GOT3 (cell line): Measurements from ENCODE around the gene AMMECR1.
"Not testable (repeated sequence)": the region's sequence is repeated elsewhere in the genome, so short reads cannot be mapped to it uniquely, and the experiment has no call there.

ENCODE experiments used
- DNase-seq: peaks from one replicate; lab custom pipeline; 2025; ENCODE audit warnings: mixed read lengths; lab: John Stamatoyannopoulos, UW

AMMECR1 gene

DNA sequence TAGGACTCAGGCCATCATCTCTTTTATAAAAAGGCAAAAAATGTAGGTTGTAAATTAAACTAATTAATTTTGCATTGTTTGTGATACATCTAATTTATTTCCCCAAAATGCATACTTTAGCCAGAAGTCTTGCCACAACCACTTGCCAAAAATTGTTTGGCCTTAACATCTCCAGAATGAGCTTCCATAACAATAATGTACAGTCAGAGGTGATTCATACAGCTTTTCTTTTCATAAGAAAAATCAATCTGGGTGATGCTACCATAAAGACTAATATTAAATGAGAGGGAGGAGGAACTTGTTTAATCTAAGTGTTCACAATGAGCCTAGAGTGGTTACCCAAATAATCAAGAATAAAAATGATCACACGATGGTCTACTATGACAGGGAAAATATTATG, 59.3 kb downstream of the AMMECR1 start:
- no peak for DNase-seq

GRCh38 chrX:110257889-110258288, 60.0 kb downstream of the AMMECR1 start:
- DNase-seq, result no peak

DNA sequence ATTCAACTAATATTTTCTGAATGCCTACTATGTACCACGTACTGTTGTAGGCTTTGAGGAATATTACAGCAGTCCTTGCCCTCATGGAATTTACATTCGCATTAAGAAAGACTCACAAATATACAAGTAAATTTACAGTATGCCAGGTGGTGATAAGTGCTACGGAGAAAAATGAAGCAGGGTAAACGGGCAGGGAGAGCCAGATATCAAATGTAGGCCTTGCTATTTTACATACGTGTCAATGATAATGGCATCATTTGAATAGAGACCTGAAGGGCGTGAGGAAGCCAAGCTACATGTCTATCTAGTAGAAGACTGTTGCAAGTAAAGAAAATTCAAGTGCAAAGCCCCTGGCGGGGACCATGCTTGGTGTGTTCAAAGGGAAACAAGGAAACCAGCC, 65.2 kb downstream of the AMMECR1 start:
- DNase-seq, result no peak

DNA sequence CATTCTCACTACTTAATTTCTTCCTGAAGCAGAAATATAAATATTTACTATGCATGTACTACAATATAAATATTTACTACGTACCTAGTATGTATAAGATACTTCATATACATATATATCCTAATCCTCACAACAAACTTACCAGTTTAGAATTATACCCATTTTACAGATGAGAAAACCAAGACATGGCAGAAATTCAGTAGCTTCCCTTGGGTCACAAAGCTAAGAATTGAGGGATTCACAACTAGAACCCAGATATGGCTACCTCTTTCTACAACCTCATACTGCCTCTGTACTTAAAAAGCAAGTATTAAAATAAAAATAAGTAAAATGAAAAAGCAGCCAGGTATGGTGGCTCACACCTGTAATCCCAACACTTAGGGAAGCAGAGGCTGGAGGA, 65.9 kb downstream of the AMMECR1 start:
- no peak for DNase-seq

GRCh38 chrX:110251526-110251925, 66.4 kb downstream of the AMMECR1 start:
- DNase-seq, result no peak

DNA sequence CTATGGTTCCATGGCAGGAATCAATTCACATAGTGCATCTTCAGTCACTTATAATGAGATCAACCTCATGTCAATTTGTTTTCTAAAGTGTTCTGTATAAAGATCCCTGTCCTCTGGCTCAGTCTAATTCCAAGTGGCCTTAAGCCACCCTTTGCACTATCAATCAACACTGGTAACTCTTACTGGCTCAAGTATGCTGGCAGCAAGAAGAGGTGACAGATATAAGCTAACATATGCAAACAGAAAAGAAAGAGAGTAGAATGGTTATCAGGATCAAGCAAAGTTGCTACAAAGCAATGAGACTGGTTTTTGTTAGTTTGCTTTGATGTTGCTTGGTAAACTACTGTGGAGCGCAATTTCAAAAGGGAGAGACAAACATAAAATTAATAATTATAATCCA, 67.0 kb downstream of the AMMECR1 start:
- no peak for DNase-seq

DNA sequence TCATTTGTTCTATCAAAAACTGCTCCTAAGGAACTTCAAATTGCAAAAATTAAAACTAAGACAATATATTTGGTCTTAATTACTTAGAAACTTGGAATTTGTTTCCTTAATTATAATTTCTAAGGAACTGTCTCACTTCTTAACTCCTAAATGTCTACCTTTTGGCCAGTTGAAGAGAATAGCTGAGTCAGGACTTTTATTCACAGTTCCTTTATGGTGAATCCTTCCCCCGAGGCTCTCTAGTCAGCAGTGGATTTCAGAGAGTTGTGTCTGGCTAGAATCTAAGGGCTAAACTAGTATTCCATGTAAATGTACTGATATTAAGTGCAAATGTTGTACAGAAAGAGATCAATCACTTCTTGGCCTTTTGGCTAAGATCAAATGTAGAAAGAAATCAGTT, 69.3 kb downstream of the AMMECR1 start:
- no peak for DNase-seq

GRCh38 chrX:110245011-110245410, 72.9 kb downstream of the AMMECR1 start:
- DNase-seq, result no peak

DNA sequence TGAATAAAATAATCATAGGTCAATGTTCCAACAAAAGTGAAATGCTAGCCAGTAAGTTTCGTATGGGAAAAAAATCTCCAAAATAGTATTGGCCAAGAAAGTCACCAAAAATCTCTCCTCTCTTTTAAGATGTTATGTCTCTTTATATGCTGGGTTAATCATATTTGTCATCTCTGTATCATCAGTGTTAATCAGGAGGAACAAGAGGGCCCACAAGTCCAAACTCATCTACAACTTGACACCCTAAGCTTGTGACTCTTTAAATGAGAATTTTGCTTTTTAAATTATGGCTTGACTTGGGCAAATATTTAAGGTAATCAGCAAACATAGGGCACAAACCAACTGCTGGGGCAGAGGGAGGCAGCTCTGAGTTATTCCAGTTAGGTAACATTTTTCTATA, 75.5 kb downstream of the AMMECR1 start:
- no peak for DNase-seq

DNA sequence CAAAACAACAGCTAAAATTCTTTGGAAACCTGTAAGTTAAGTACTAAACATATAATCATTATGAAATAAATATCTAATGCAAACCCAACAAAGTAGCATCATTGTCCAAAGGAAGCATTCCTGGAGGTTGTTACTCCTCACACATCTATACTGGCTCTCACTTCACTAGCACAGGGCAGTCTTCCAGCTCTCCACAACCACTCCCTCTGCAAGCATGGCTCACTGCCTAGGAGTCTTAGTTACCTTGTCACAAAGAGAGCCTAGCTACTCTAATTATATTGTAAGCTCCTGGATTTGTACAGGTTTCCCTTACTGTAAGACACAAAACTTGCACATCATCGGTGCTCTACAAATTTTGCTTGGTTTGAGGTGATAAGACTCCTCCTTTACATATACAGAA, 76.1 kb downstream of the AMMECR1 start:
- DNase-seq, result no peak

GRCh38 chrX:110238259-110238658, 79.6 kb downstream of the AMMECR1 start:
- DNase-seq, result not testable (repeated sequence)

- DNase-seq, result not testable (repeated sequence)
These were observed 86.4 kb downstream of the AMMECR1 start for GRCh38 chrX:110231485-110231884.

DNA sequence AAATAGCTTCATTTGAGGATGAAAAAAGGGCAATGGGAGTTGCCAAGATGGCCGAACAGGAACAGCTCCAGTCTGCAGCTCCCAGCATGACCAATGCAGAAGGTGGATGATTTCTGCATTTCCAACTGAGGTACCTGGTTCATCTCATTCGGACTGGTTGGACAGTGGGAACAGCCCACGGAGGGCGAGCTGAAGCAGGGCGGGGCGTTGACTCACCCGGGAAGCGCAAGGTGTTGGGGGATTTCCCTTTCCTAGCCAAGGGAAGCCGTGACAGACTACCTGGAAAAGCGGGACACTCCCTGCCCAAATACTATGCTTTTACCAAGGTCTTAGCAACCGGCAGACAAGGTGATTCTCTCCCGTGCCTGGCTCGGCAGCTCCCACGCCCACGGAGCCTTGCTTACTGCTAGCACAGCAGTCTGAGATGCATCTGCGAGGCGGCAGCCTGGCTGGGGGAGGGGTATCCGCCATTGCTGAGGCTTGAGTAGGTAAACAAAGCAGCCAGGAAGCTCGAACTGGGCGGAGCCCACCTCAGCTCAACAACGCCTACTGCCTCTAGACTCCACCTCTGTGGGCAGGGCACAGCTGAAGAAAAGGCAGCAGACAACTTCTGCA, 88.3 kb downstream of the AMMECR1 start:
- not testable (repeated sequence) for DNase-seq

- no peak for DNase-seq
These were observed 89.4 kb downstream of the AMMECR1 start for GRCh38 chrX:110228453-110228852.

GRCh38 chrX:110226931-110227330, 91.0 kb downstream of the AMMECR1 start:
- DNase-seq, result no peak

DNA sequence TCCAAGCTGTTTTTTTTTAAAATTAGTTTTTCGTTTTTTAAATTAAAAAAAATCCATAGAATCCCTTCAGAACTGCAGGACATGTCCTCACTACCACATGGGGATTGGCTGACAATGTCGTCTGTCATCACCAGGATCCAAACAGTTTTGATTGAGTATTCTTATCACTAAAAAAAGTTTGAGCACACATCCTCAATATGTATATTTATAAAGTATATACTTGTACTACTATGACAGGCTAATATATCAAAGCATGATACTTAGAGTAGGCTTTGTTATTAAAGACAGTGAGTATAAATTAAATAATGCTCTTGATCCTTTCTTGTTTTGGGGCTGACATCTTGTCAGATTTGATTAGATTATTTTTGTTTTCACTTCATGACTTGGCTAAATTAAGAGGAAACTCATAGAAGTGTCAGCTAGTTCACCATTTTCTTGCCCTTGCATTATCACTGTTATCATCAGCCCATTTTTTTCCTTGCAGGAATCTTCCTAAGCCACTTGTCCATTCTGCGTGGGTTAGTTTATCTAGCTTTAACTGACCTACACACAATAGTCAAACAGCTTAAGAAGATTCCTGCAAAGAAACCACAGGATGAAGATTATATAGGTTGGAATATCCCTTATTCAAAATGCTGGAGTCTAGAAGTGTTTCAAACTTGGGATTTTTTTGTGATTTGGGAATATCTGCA, 92.8 kb downstream of the AMMECR1 start:
- DNase-seq, result no peak

DNA sequence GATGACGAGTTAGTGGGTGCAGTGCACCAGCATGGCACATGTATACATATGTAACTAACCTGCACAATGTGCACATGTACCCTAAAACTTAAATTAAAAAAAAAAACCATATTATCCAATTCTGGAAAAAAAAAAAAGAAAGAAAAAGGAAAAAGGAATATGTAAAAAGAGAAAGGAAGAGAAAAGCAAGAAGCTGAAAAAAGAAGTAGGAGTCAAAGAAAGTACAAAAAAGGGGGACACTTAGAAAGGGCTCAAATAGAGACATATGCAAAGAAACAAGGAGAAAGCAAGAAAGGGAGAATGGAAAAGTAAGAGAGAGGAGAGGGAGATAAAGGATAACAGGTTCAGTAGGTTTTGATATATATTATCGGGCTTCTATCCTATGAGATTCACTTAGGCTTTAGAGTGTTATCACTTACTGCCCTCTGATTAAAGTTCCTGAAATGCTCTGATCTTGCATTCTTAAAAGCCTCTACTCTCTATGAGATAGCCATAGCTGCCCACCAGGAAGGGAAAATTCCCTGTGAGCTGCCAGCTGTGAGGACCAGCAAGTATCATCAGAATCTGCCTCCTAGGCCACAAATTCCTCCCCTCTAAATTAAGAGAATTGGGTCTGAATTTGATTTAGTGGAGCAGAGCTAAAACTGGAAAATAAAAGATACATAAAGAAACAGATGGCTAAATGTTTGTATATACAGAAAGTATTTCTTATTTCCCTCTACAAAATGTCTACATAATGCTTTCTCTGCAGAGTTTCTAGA, 95.2 kb downstream of the AMMECR1 start:
- no peak for DNase-seq

DNA sequence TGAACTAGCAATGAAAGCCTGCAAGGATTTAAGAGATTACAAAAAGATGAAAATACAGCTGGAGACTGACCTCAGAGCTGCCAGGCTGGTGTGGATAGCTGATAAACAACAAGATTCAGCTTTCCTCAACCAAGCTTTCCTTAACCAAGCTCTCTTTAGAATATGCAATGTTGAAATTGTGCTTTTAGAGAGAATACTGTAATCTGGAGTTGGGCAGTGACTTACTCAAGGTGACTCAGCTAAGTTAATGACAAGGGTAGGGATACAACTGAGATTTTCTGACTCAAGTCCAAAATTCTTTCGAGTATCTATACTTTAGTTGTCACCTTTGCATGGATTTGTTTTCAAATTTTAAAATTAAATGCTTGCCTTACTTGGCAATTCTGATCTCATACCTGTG, 98.0 kb downstream of the AMMECR1 start:
- DNase-seq, result no peak

GRCh38 chrX:110218591-110218990, 99.3 kb downstream of the AMMECR1 start:
- no peak for DNase-seq

- no peak for DNase-seq
These were observed 101.9 kb downstream of the AMMECR1 start for GRCh38 chrX:110216027-110216426.

DNA sequence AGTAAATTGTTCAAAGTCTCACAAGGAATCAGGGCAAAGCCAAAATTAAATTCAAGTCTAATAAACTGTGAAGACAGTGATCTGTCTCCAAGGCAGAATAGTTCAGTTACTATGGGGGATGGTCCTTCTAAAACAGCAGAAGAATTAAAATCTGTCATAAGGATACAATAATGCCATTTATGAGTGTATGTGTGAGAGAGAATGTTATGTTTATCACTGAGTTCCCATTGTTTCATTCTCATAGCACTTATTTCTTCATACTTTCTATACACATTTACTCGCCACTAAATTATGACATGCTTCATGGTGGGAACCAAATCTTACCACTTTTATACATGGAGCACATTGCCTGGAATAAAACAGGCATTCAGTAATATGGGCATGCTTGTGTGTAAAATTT, 102.5 kb downstream of the AMMECR1 start:
- no peak for DNase-seq

- DNase-seq, result no peak
These were observed 103.2 kb downstream of the AMMECR1 start for GRCh38 chrX:110214684-110215083.

DNA sequence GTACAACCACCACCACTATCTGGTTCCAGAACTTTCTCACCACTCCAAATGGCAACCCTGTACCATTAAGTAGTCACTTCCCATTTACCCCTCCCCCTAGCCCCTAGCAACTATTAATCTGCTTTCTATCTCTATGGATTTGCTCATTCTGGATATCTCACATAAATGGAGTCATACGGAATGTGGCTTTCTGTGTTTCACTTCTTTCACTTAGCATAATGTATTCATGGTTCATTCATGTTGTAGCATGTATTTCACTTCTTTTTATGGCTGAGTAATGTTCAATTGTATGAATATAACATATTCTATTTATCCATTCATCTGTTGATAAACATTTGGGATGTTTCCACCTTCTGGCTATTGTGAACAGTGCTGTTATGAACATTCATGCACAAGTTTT, 104.7 kb downstream of the AMMECR1 start:
- DNase-seq, result no peak
